ENCODE data around the gene PTBP1. TPM values are rescaled to one million over a fixed set of nuclear protein-coding genes. Genes with fewer than 3 reads are reported as not detected.
A peak's percentile ranks its signal among the peaks of the same experiment; 100 is the strongest.

Gene PTBP1
- total and polyA plus RNA-seq, 2 of the 13 experiments (the other 11 are each of a cell fraction or from before 2014, with no cell fraction given) = 195 to 288 TPM

- no peak for TF ChIP-seq HNF1A (IDR thresholded peaks at IDR 0.05; ENCODE audit: low read depth)
- TF ChIP-seq HNF1A (CRISPR knock-in tag; IDR thresholded peaks at IDR 0.05; ENCODE audit: borderline replicate concordance) = peak; percentile 82
- TF ChIP-seq USF2 (IDR thresholded peaks at IDR 0.05; ENCODE audit: low read depth, low read length) = peak; percentile 98
- TF ChIP-seq USF2 (CRISPR knock-in tag; IDR thresholded peaks at IDR 0.05; ENCODE audit: borderline replicate concordance) = peak; percentile 98; the same call in 1 of the 2 replicates
- no peak for TF ChIP-seq LBX2 (CRISPR knock-in tag; IDR thresholded peaks at IDR 0.05; ENCODE audit: borderline replicate concordance)
- no peak; the same call in 1 of the 2 replicates for TF ChIP-seq GFI1 (CRISPR knock-in tag; IDR thresholded peaks at IDR 0.05; ENCODE audit: borderline replicate concordance)
- 0 out of 2 replicates have a peak, but pooled peaks have one; percentile 82 for TF ChIP-seq ZNF280D (CRISPR knock-in tag; IDR thresholded peaks at IDR 0.05)
- TF ChIP-seq CCAR2 (optimal IDR thresholded peaks at IDR 0.05; ENCODE audit: low read depth, low read length) = no peak
- TF ChIP-seq RAD21 (CRISPR knock-in tag; IDR thresholded peaks at IDR 0.05) = peak; percentile 18
- no peak for TF ChIP-seq ZNF10 (CRISPR knock-in tag; IDR thresholded peaks at IDR 0.05; ENCODE audit: borderline replicate concordance, low read depth)
- TF ChIP-seq TFAP4 (IDR thresholded peaks at IDR 0.05; ENCODE audit: borderline replicate concordance, low read depth) = peak; percentile 82; the same call in 1 of the 2 replicates
- peak; percentile 92 for TF ChIP-seq ZGPAT (CRISPR knock-in tag; IDR thresholded peaks at IDR 0.05)
- TF ChIP-seq SNAI1 (CRISPR knock-in tag; IDR thresholded peaks at IDR 0.05; ENCODE audit: borderline replicate concordance) = 0 out of 2 replicates have a peak, but pooled peaks have one; percentile 65
These were observed at the start of gene PTBP1 (continued) for GRCh38 chr19:796692-797527.
